H1 (cell line): ENCODE data around the gene SNTG2. TPM values are rescaled to one million over a fixed set of nuclear protein-coding genes. Genes with fewer than 3 reads are reported as not detected.

Source experiments
- SIN3A ChIP-seq, 2 experiments: IDR thresholded peaks in 1 of 2; conservative IDR thresholded peaks in 1 of 2; 2 replicates each; pipeline ENCODE4 v1.6.1; 2011 to 2012; ENCODE audit warnings: low read length in 2 of 2, improper control_type of control experiment in 1 of 2, low read depth in 1 of 2, mild to moderate bottlenecking in 1 of 2
- SP2 ChIP-seq: IDR thresholded peaks from 2 replicates; pipeline ENCODE4 v1.6.1; 2012; ENCODE audit warnings: mild to moderate bottlenecking, low read length, inconsistent platforms
- polyA plus RNA-seq, 7 experiments: library from polyadenylated mRNA; depleted of rRNA in 3 of 7; stranded (reverse) in 5 of 7; unstranded in 2 of 7; fragments of >200 nt in 5 of 7; fragments of 200-250 nt in 2 of 7; gene quantifications; 1 replicate in 5 of 7; 2 replicates in 1 of 7; 4 replicates in 1 of 7; pipeline versions ENCODE4 v1.2.1 to v1.2.3, GENCODE V29; 2011 to 2013; ENCODE audit warnings: missing spikeins in 2 of 7, mixed read lengths in 2 of 7
- total RNA-seq: library from RNA; stranded (reverse); fragmentation: NEBNext Ultra II Directional; extraction: Animal tissue kit (Norgen Biotek cat#: 25700); gene quantifications from 2 replicates; pipeline ENCODE4 v1.2.1, GENCODE V29; 2021

The SNTG2 gene
- total and polyA plus RNA-seq, 2 of the 8 experiments (the other 6 are each of a cell fraction or from before 2014, with no cell fraction given): 6.6 to 18.1 TPM

GRCh38 chr2:1011006-1011405, 60.4 kb downstream of the SNTG2 start (continued):
- TF ChIP-seq SP2: no peak
- TF ChIP-seq SIN3A (conservative IDR thresholded peaks at IDR 0.05 in 1 of 2, IDR thresholded peaks at IDR 0.05 in 1 of 2; ENCODE audit: low read depth in 1 of 2, low read length in 2 of 2): no peak
- TF ChIP-seq, all 59 proteins: peak for 0
